ENCODE data around the gene ZXDB.

- TF ChIP-seq EP300 (IDR thresholded peaks at IDR 0.05): no peak
- no peak for TF ChIP-seq POLR2AphosphoS5 (IDR thresholded peaks at IDR 0.05)
- TF ChIP-seq CTCF (IDR thresholded peaks at IDR 0.05): no peak
Observed at GRCh38 chrX:57641338-57641737, 49.5 kb downstream of the ZXDB start.
